K562 (cell line): ENCODE measurements around the gene MEFV. TPM values are rescaled to one million over a fixed set of nuclear protein-coding genes. Genes with fewer than 3 reads are reported as not detected.

Experiments
- BRD4 ChIP-seq: fragments of 200-600 bp; sonication (generic); IDR thresholded peaks from 2 replicates; pipeline ENCODE4 v1.6.1; 2017; ENCODE audit warnings: inconsistent platforms
- CBFB ChIP-seq: sonication (generic); formaldehyde crosslinking; IDR thresholded peaks from 2 replicates; pipeline ENCODE4 v1.4.0; 2020; ENCODE audit warnings: mild to moderate bottlenecking, missing genetic modification reagents
- DIDO1 ChIP-seq: fragments of 450-650 bp; IDR thresholded peaks from 2 replicates; pipeline ENCODE4 v1.6.1; 2016; ENCODE audit warnings: low read depth, missing biosample characterization, missing genetic modification characterization
- EWSR1 ChIP-seq: fragments of 450-650 bp; IDR thresholded peaks from 2 replicates; pipeline ENCODE4 v1.6.1; 2018; ENCODE audit warnings: borderline replicate concordance, mild to moderate bottlenecking, low read depth, moderate library complexity; ENCODE audit not compliant: partially characterized antibody
- KAT7 ChIP-seq: sonication (generic); formaldehyde crosslinking; IDR thresholded peaks from 2 replicates; pipeline ENCODE4 v1.8.0; 2022; ENCODE audit warnings: missing genetic modification reagents, mild to moderate bottlenecking, borderline replicate concordance
- MXI1 ChIP-seq: IDR thresholded peaks from 2 replicates; pipeline ENCODE4 v1.6.1; 2011; ENCODE audit warnings: low read depth, mild to moderate bottlenecking, improper control_type of control experiment, low read length
- MYC ChIP-seq, 2 experiments: fragments of 250-450 bp in 1 of 2; sonication (Bioruptor Pico) in 1 of 2; IDR thresholded peaks; 2 replicates each; pipeline versions ENCODE4 v1.5.1 to v1.6.1; 2012 to 2021; ENCODE audit warnings: low read depth in 2 of 2, borderline replicate concordance in 1 of 2, improper control_type of control experiment in 1 of 2, low read length in 1 of 2, mild to moderate bottlenecking in 1 of 2, moderate library complexity in 1 of 2
- NR2C1 ChIP-seq, 2 experiments: fragments of 450-650 bp; IDR thresholded peaks; 2 replicates each; pipeline ENCODE4 v1.6.1; 2017; ENCODE audit warnings: mild to moderate bottlenecking in 2 of 2, antibody characterized with exemption in 1 of 2, inconsistent platforms in 1 of 2, missing compliant biosample characterization in 1 of 2, missing genetic modification characterization in 1 of 2
- NRF1 ChIP-seq, 2 experiments: fragments of 450-650 bp; IDR thresholded peaks in 1 of 2; conservative IDR thresholded peaks in 1 of 2; 2 replicates each; pipeline ENCODE4 v1.6.1; 2014; ENCODE audit warnings: mild to moderate bottlenecking in 2 of 2
- RHOXF2B ChIP-seq: fragments of 250-450 bp; sonication (Bioruptor Pico); conservative IDR thresholded peaks from 2 replicates; pipeline ENCODE4 v1.5.1; 2021
- SAP30 ChIP-seq: fragments of 200-600 bp; sonication (generic); IDR thresholded peaks from 2 replicates; pipeline ENCODE4 v1.6.1; 2012; ENCODE audit warnings: borderline replicate concordance, low read depth, mild to moderate bottlenecking, moderate library complexity, low read length, control low read depth, inconsistent platforms; ENCODE audit not compliant: insufficient read depth, poor library complexity, severe bottlenecking
- SMAD3 ChIP-seq: fragments of 450-650 bp; formaldehyde crosslinking; conservative IDR thresholded peaks from 2 replicates; pipeline ENCODE4 v1.4.0; 2020; ENCODE audit warnings: mild to moderate bottlenecking
- SMARCE1 ChIP-seq: fragments of 450-650 bp; IDR thresholded peaks from 2 replicates; pipeline ENCODE4 v1.7.1; 2016; ENCODE audit warnings: mild to moderate bottlenecking
- TFAM ChIP-seq: fragments of 250-450 bp; sonication (Bioruptor Pico); conservative IDR thresholded peaks from 2 replicates; pipeline ENCODE4 v1.5.0; 2021; ENCODE audit warnings: mild to moderate bottlenecking, moderate library complexity
- ZFP36 ChIP-seq: fragments of 150-350 bp; IDR thresholded peaks from 2 replicates; pipeline ENCODE4 v1.6.1; 2018; ENCODE audit warnings: low read length, low read depth; ENCODE audit not compliant: partially characterized antibody
- ZNF124 ChIP-seq: sonication (generic); formaldehyde crosslinking; IDR thresholded peaks from 2 replicates; pipeline ENCODE4 v1.8.1; 2022; ENCODE audit warnings: missing genetic modification reagents
- ZNF174 ChIP-seq: fragments of 250-450 bp; sonication (Bioruptor Pico); IDR thresholded peaks from 2 replicates; pipeline ENCODE4 v1.4.0; 2020; ENCODE audit warnings: mild to moderate bottlenecking
- ZNF263 ChIP-seq: sonication (generic); formaldehyde crosslinking; IDR thresholded peaks from 2 replicates; pipeline ENCODE4 v1.8.0; 2022; ENCODE audit warnings: mild to moderate bottlenecking, missing genetic modification reagents, borderline replicate concordance
- ZNF586 ChIP-seq: fragments of 450-650 bp; formaldehyde crosslinking; conservative IDR thresholded peaks from 2 replicates; pipeline ENCODE4 v1.4.0; 2020; ENCODE audit warnings: mild to moderate bottlenecking, moderate library complexity
- polyA plus RNA-seq, 8 experiments: library from polyadenylated mRNA; depleted of rRNA in 4 of 8; stranded (reverse) in 5 of 8; unstranded in 3 of 8; fragments of >200 nt; fragmentation: Nextera tagmentation in 2 of 8; fragmentation: Illumina TruSeq in 1 of 8; extraction: Ambion mirVana in 2 of 8; extraction: Trizol in 1 of 8; gene quantifications; 2 replicates each; pipeline versions ENCODE4 v1.2.1 to v1.2.3, GENCODE V29; 2011 to 2014; ENCODE audit warnings: inconsistent platforms in 1 of 8, missing spikeins in 1 of 8
- total RNA-seq, 7 experiments: library from RNA; depleted of rRNA in 6 of 7; stranded (reverse); fragments of >200 nt in 6 of 7; fragmentation: Illumina TruSeq in 2 of 7; extraction: Trizol in 2 of 7; gene quantifications; 2 replicates each; pipeline versions ENCODE4 v1.2.1 to v1.2.3, GENCODE V29; 2011 to 2021; ENCODE audit warnings: low replicate concordance in 1 of 7
- TF ChIP-seq, protein P1 (sequence below): IDR thresholded peaks from 2 replicates; pipeline ENCODE4 v1.6.1; 2012; ENCODE audit warnings: low read depth, low read length, improper control_type of control experiment, borderline replicate concordance
- TF ChIP-seq, protein P2 (sequence below): sonication (generic); formaldehyde crosslinking; IDR thresholded peaks from 2 replicates; pipeline ENCODE4 v1.4.0; 2020; ENCODE audit warnings: mild to moderate bottlenecking, missing genetic modification reagents
- TF ChIP-seq, protein P3 (sequence below), 2 experiments: fragments of 450-650 bp; conservative IDR thresholded peaks; 2 replicates each; pipeline ENCODE4 v1.6.1; 2017; ENCODE audit warnings: mild to moderate bottlenecking in 2 of 2, moderate library complexity in 2 of 2

The MEFV gene
- total and polyA plus RNA-seq, 9 of the 15 experiments (the other 6 are each of a cell fraction or from before 2014, with no cell fraction given): 0.14 TPM; not detected in 8

DNA sequence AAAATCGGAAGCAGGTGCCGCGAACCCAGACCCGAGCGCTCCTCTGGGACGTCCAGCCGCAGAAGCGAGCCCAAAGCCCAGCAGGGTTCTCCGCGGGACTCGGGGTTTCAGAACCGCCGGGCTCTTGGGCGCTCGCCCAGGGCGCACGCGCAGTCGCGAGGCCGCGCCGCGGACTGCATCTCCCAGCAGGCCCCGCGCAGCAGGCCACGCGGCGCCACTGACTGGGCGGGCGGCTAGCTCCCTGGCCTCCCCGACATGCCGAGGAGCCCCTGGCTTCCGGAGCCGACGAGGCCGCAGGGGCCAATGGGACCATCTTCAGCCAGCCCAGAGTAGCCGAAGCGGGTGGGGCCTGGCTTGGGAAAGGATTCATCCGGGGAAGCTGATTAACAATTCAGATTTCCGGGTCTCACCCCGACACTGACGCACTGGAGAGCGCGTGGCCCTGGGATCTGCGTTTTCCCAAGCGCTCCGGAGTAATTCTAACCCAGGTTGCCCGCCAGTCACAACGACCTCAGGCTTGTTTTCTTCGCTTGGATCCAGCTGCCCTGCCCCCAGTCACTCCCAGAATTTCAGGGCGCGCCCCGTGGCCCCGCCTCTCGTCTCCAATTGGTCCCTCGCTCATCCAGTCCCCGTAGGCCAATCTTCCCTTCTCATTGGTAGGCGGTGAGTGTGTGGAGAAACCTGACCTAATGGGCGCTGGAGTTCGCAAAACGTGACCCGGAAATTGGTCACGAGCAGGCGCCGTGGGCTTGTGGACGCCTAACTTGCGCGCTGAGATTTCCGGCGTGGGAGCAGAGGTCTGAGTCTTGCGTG lies 26.5 kb upstream of the MEFV start, which contains the start of gene ZNF263 (continued):
- TF ChIP-seq MXI1 (peak; percentile 47; the same call in 1 of the 2 replicates), NR2C1 (IDR thresholded peaks at IDR 0.05) (peak; percentile 95), NR2C1 (tag; IDR thresholded peaks at IDR 0.05) (peak; percentile 96), SAP30 (no peak), CBFB (CRISPR knock-in tag) (no peak), SMARCE1 (no peak), TFAM (CRISPR knock-in tag) (no peak), DIDO1 (tag) (peak; percentile 80), MYC (IDR thresholded peaks at IDR 0.05; ENCODE audit: low read depth, low read length) (peak; percentile 96), MYC (CRISPR knock-in tag; IDR thresholded peaks at IDR 0.05; ENCODE audit: borderline replicate concordance, low read depth) (peak; percentile 84; the same call in 1 of the 2 replicates), ZNF124 (no peak), ZNF586 (no peak), ZNF174 (CRISPR knock-in tag) (no peak), EWSR1 (no peak), KAT7 (CRISPR knock-in tag) (no peak), ZFP36 (no peak), ZNF263 (CRISPR knock-in tag) (0 out of 2 replicates have a peak, but pooled peaks have one; percentile 30), BRD4 (peak; percentile 74; the same call in 1 of the 2 replicates), SMAD3 (CRISPR knock-in tag) (no peak; the same call in 1 of the 2 replicates), NRF1 (conservative IDR thresholded peaks at IDR 0.05 in 1 of 2, IDR thresholded peaks at IDR 0.05 in 1 of 2) (peak; percentile 94), RHOXF2B (CRISPR knock-in tag) (no peak)
- TF ChIP-seq, protein P1, sequence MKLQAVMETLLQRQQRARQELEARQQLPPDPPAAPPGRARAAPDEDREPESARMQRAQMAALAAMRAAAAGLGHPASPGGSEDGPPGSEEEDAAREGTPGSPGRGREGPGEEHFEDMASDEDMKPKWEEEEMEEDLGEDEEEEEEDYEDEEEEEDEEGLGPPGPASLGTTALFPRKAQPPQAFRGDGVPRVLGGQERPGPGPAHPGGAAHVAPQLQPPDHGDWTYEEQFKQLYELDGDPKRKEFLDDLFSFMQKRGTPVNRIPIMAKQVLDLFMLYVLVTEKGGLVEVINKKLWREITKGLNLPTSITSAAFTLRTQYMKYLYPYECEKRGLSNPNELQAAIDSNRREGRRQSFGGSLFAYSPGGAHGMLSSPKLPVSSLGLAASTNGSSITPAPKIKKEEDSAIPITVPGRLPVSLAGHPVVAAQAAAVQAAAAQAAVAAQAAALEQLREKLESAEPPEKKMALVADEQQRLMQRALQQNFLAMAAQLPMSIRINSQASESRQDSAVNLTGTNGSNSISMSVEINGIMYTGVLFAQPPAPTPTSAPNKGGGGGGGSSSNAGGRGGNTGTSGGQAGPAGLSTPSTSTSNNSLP: no peak
- TF ChIP-seq, protein P2, sequence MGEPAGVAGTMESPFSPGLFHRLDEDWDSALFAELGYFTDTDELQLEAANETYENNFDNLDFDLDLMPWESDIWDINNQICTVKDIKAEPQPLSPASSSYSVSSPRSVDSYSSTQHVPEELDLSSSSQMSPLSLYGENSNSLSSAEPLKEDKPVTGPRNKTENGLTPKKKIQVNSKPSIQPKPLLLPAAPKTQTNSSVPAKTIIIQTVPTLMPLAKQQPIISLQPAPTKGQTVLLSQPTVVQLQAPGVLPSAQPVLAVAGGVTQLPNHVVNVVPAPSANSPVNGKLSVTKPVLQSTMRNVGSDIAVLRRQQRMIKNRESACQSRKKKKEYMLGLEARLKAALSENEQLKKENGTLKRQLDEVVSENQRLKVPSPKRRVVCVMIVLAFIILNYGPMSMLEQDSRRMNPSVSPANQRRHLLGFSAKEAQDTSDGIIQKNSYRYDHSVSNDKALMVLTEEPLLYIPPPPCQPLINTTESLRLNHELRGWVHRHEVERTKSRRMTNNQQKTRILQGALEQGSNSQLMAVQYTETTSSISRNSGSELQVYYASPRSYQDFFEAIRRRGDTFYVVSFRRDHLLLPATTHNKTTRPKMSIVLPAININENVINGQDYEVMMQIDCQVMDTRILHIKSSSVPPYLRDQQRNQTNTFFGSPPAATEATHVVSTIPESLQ: no peak
- TF ChIP-seq, protein P3, sequence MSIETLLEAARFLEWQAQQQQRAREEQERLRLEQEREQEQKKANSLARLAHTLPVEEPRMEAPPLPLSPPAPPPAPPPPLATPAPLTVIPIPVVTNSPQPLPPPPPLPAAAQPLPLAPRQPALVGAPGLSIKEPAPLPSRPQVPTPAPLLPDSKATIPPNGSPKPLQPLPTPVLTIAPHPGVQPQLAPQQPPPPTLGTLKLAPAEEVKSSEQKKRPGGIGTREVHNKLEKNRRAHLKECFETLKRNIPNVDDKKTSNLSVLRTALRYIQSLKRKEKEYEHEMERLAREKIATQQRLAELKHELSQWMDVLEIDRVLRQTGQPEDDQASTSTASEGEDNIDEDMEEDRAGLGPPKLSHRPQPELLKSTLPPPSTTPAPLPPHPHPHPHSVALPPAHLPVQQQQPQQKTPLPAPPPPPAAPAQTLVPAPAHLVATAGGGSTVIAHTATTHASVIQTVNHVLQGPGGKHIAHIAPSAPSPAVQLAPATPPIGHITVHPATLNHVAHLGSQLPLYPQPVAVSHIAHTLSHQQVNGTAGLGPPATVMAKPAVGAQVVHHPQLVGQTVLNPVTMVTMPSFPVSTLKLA (conservative IDR thresholded peaks at IDR 0.05): peak; percentile 90 to 94
